Measurements from ENCODE around the gene TGFB2.

DNA sequence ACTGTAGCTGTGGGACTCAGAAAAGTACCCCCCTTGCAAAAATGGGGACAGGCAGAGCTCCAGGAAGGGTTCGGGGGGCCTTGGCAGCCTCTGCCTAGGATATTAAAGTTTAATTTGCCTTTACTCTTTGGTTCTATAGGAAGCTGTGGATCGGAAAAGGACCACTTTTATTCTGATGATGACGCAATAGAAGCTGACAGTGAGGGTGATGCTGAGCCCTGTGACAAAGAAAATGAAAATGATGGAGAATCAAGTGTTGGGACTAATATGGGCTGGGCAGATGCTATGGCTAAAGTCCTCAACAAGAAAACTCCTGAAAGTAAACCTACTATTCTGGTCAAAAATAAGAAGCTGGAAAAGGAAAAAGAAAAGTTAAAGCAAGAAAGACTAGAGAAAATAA is 43.0 kb upstream of the TGFB2 start:
- TF ChIP-seq POLR2A (IDR thresholded peaks at IDR 0.05): no peak
- TF ChIP-seq, protein P1, sequence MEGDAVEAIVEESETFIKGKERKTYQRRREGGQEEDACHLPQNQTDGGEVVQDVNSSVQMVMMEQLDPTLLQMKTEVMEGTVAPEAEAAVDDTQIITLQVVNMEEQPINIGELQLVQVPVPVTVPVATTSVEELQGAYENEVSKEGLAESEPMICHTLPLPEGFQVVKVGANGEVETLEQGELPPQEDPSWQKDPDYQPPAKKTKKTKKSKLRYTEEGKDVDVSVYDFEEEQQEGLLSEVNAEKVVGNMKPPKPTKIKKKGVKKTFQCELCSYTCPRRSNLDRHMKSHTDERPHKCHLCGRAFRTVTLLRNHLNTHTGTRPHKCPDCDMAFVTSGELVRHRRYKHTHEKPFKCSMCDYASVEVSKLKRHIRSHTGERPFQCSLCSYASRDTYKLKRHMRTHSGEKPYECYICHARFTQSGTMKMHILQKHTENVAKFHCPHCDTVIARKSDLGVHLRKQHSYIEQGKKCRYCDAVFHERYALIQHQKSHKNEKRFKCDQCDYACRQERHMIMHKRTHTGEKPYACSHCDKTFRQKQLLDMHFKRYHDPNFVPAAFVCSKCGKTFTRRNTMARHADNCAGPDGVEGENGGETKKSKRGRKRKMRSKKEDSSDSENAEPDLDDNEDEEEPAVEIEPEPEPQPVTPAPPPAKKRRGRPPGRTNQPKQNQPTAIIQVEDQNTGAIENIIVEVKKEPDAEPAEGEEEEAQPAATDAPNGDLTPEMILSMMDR (IDR thresholded peaks at IDR 0.05): no peak
